Measurements from ENCODE around the gene LSM7.

The LSM7 gene

GRCh38 chr19:2328401-2329148, at the start of gene LSM7, which contains the start of gene SPPL2B:
TSS of gene LSM7 (minus strand) at chr19:2328586. CDS start at chr19:2328566, 20 bp downstream.
TSS of gene SPPL2B (plus strand) at chr19:2328684. CDS start at chr19:2328710, 26 bp downstream.
- ATAC-seq (ENCODE audit: low read depth) (peak; percentile 53), DNase-seq (ENCODE audit: low spot score in 2 of 2) (peak; percentile 91 to 93)
- Mint-ChIP-seq H3K4me1 (peaks cover 68% of the 10 kb centered on the region), H3K27ac (peak within 1 kb of the TSS; percentile 95), H3K27me3 (no peaks in the 10 kb centered on the region), H3K36me3 (peaks cover 9% of the 10 kb centered on the region), H3K4me3 (peak within 1 kb of the TSS; percentile 94), H3K9me3 (no peaks in the 10 kb centered on the region)

- H3K27ac Mint-ChIP-seq = peak overlapping the region; percentile 89
- peaks cover 4% of the 10 kb centered on the region for H3K36me3 Mint-ChIP-seq
- no peak for ATAC-seq (ENCODE audit: low read depth)
- peaks cover 7% of the 10 kb centered on the region for H3K9me3 Mint-ChIP-seq
- DNase-seq (ENCODE audit: low spot score in 2 of 2) = no peak
- peaks cover 6% of the 10 kb centered on the region for H3K27me3 Mint-ChIP-seq
- H3K4me3 Mint-ChIP-seq = no peak overlapping the region
- peaks cover 6% of the 10 kb centered on the region for H3K4me1 Mint-ChIP-seq
These were observed 48.6 kb upstream of the LSM7 start for GRCh38 chr19:2376784-2377519.

- DNase-seq (ENCODE audit: low spot score in 2 of 2) (no peak), ATAC-seq (ENCODE audit: low read depth) (no peak)
- peaks cover 4% of the 10 kb centered on the region for H3K36me3 Mint-ChIP-seq
- peaks cover 5% of the 10 kb centered on the region for H3K9me3 Mint-ChIP-seq
- H3K4me1 Mint-ChIP-seq = peaks cover 6% of the 10 kb centered on the region
- H3K27me3 Mint-ChIP-seq = peaks cover 6% of the 10 kb centered on the region
- no peak overlapping the region for H3K4me3 Mint-ChIP-seq
- H3K27ac Mint-ChIP-seq = no peak overlapping the region
These were observed 47.2 kb upstream of the LSM7 start for GRCh38 chr19:2375353-2376121.

GRCh38 chr19:2374808-2375207, 46.4 kb upstream of the LSM7 start:
- DNase-seq (ENCODE audit: low spot score in 2 of 2) = no peak
- Mint-ChIP-seq H3K27me3 (peaks cover 6% of the 10 kb centered on the region), H3K9me3 (peaks cover 5% of the 10 kb centered on the region), H3K4me3 (no peak overlapping the region), H3K27ac (no peak overlapping the region), H3K36me3 (peaks cover 4% of the 10 kb centered on the region), H3K4me1 (peaks cover 6% of the 10 kb centered on the region)
- no peak for ATAC-seq (ENCODE audit: low read depth)

GRCh38 chr19:2372076-2372612, 43.8 kb upstream of the LSM7 start:
- peaks cover 7% of the 10 kb centered on the region for H3K27me3 Mint-ChIP-seq
- H3K9me3 Mint-ChIP-seq = no peaks in the 10 kb centered on the region
- no peaks in the 10 kb centered on the region for H3K4me1 Mint-ChIP-seq
- ATAC-seq (ENCODE audit: low read depth) (no peak), DNase-seq (ENCODE audit: low spot score in 2 of 2) (no peak)
- H3K4me3 Mint-ChIP-seq = no peak overlapping the region
- no peaks in the 10 kb centered on the region for H3K36me3 Mint-ChIP-seq
- no peak overlapping the region for H3K27ac Mint-ChIP-seq

GRCh38 chr19:2371656-2372055, 43.3 kb upstream of the LSM7 start:
- no peak for ATAC-seq (ENCODE audit: low read depth)
- Mint-ChIP-seq H3K36me3 (no peaks in the 10 kb centered on the region), H3K9me3 (no peaks in the 10 kb centered on the region), H3K4me1 (no peaks in the 10 kb centered on the region), H3K27ac (no peak overlapping the region), H3K4me3 (no peak overlapping the region), H3K27me3 (peaks cover 5% of the 10 kb centered on the region)
- DNase-seq (ENCODE audit: low spot score in 2 of 2) = no peak

- Mint-ChIP-seq H3K4me3 (no peak overlapping the region), H3K27ac (no peak overlapping the region), H3K4me1 (peaks cover 3% of the 10 kb centered on the region), H3K27me3 (peaks cover 13% of the 10 kb centered on the region), H3K36me3 (no peaks in the 10 kb centered on the region), H3K9me3 (no peaks in the 10 kb centered on the region)
- DNase-seq (ENCODE audit: low spot score in 2 of 2) (no peak), ATAC-seq (ENCODE audit: low read depth) (no peak)
These were observed 37.0 kb upstream of the LSM7 start for GRCh38 chr19:2365201-2365970.

GRCh38 chr19:2363419-2363818, 35.0 kb upstream of the LSM7 start:
- Mint-ChIP-seq H3K9me3 (no peaks in the 10 kb centered on the region), H3K27ac (no peak overlapping the region), H3K4me1 (peaks cover 5% of the 10 kb centered on the region), H3K27me3 (peaks cover 14% of the 10 kb centered on the region), H3K36me3 (no peaks in the 10 kb centered on the region), H3K4me3 (no peak overlapping the region)
- ATAC-seq (ENCODE audit: low read depth) (no peak), DNase-seq (ENCODE audit: low spot score in 2 of 2) (no peak)

GRCh38 chr19:2362970-2363300, 34.5 kb upstream of the LSM7 start:
- Mint-ChIP-seq H3K4me3 (no peak overlapping the region), H3K9me3 (peaks cover 1% of the 10 kb centered on the region), H3K36me3 (no peaks in the 10 kb centered on the region), H3K27me3 (peaks cover 12% of the 10 kb centered on the region), H3K4me1 (peaks cover 6% of the 10 kb centered on the region), H3K27ac (no peak overlapping the region)
- no peak for ATAC-seq (ENCODE audit: low read depth)
- DNase-seq (ENCODE audit: low spot score in 2 of 2) = no peak

GRCh38 chr19:2362046-2362969, 33.9 kb upstream of the LSM7 start:
- Mint-ChIP-seq H3K27me3 (peaks cover 12% of the 10 kb centered on the region), H3K4me1 (peaks cover 8% of the 10 kb centered on the region), H3K9me3 (peaks cover 3% of the 10 kb centered on the region), H3K4me3 (no peak overlapping the region), H3K27ac (no peak overlapping the region), H3K36me3 (no peaks in the 10 kb centered on the region)
- ATAC-seq (ENCODE audit: low read depth) (no peak), DNase-seq (ENCODE audit: low spot score in 2 of 2) (no peak)

- Mint-ChIP-seq H3K9me3 (peaks cover 7% of the 10 kb centered on the region), H3K27me3 (peaks cover 12% of the 10 kb centered on the region), H3K36me3 (peaks cover 6% of the 10 kb centered on the region), H3K4me3 (no peak overlapping the region), H3K27ac (no peak overlapping the region), H3K4me1 (peaks cover 14% of the 10 kb centered on the region)
- ATAC-seq (ENCODE audit: low read depth) = no peak
- no peak for DNase-seq (ENCODE audit: low spot score in 2 of 2)
These were observed 33.1 kb upstream of the LSM7 start for GRCh38 chr19:2361246-2362045.

- ATAC-seq (ENCODE audit: low read depth) (no peak), DNase-seq (ENCODE audit: low spot score in 2 of 2) (no peak)
- peaks cover 12% of the 10 kb centered on the region for H3K27me3 Mint-ChIP-seq
- peaks cover 7% of the 10 kb centered on the region for H3K9me3 Mint-ChIP-seq
- H3K4me3 Mint-ChIP-seq = no peak overlapping the region
- peaks cover 6% of the 10 kb centered on the region for H3K36me3 Mint-ChIP-seq
- no peak overlapping the region for H3K27ac Mint-ChIP-seq
- peaks cover 14% of the 10 kb centered on the region for H3K4me1 Mint-ChIP-seq
These were observed 32.4 kb upstream of the LSM7 start for GRCh38 chr19:2360833-2361232.

All from memory B cell (primary cell).